ENCODE measurements around the gene ZNF845.

ZNF845 gene

GRCh38 chr19:53388168-53388567 lies 54.6 kb downstream of the ZNF845 start:
- no peaks in the 10 kb centered on the region for H3K27me3 ChIP-seq
- no peak for DNase-seq
- H3K9me3 ChIP-seq = peaks cover 0 to 34% (median 11%) of the 10 kb centered on the region in 3 donors
- H3K4me3 ChIP-seq = no peak overlapping the region
- intact Hi-C loops (cut with DNase I; ENCODE audit: low total_unique reads) = loop anchor here (10.0 kb wide), 1 partner anchor 53 kb away; the partner anchor contains the start of gene ZNF845
- H3K36me3 ChIP-seq = peaks cover 13 to 36% (median 35%) of the 10 kb centered on the region in 3 donors
- no peak for TF ChIP-seq CTCF (IDR thresholded peaks at IDR 0.05)
- H3K27ac ChIP-seq = no peak overlapping the region
- H3K4me1 ChIP-seq = no peaks in the 10 kb centered on the region

GRCh38 chr19:53388904-53389303 lies 55.4 kb downstream of the ZNF845 start:
- TF ChIP-seq CTCF (IDR thresholded peaks at IDR 0.05) = no peak
- no peaks in the 10 kb centered on the region for H3K27me3 ChIP-seq
- H3K4me3 ChIP-seq = no peak overlapping the region
- peaks cover 13 to 31% (median 28%) of the 10 kb centered on the region in 3 donors for H3K36me3 ChIP-seq
- no peak overlapping the region for H3K27ac ChIP-seq
- H3K4me1 ChIP-seq = peaks cover 0 to 1% (median under 1%) of the 10 kb centered on the region in 4 donors
- H3K9me3 ChIP-seq = peaks cover 0 to 27% (median 4%) of the 10 kb centered on the region in 3 donors
- DNase-seq = no peak
- intact Hi-C loops (cut with DNase I; ENCODE audit: low total_unique reads) = loop anchor here (10.0 kb wide), 1 partner anchor 54 kb away; the partner anchor contains the start of gene ZNF845

- intact Hi-C loops (cut with DNase I; ENCODE audit: low total_unique reads) = loop anchor here (10.0 kb wide), 1 partner anchor 55 kb away; the partner anchor contains the start of gene ZNF845
- DNase-seq = no peak
- H3K9me3 ChIP-seq = peaks cover 0 to 20% (median 2%) of the 10 kb centered on the region in 3 donors
- H3K4me3 ChIP-seq = no peak overlapping the region
- TF ChIP-seq CTCF (IDR thresholded peaks at IDR 0.05) = no peak
- no peak overlapping the region for H3K27ac ChIP-seq
- no peaks in the 10 kb centered on the region for H3K27me3 ChIP-seq
- peaks cover 13 to 26% (median 25%) of the 10 kb centered on the region in 3 donors for H3K36me3 ChIP-seq
- H3K4me1 ChIP-seq = peaks cover 5 to 8% (median 7%) of the 10 kb centered on the region in 4 donors
These were observed 56.0 kb downstream of the ZNF845 start for GRCh38 chr19:53389571-53389970.

GRCh38 chr19:53389978-53390377 lies 56.4 kb downstream of the ZNF845 start:
- H3K27me3 ChIP-seq = no peaks in the 10 kb centered on the region
- H3K9me3 ChIP-seq = peaks cover 0 to 17% (median 2%) of the 10 kb centered on the region in 3 donors
- H3K4me1 ChIP-seq = peaks cover 5 to 9% (median 7%) of the 10 kb centered on the region in 4 donors
- no peak for TF ChIP-seq CTCF (IDR thresholded peaks at IDR 0.05)
- no peak overlapping the region for H3K4me3 ChIP-seq
- H3K27ac ChIP-seq = no peak overlapping the region
- intact Hi-C loops (cut with DNase I; ENCODE audit: low total_unique reads) = loop anchor here (10.0 kb wide), 1 partner anchor 55 kb away; the partner anchor contains the start of gene ZNF845
- DNase-seq = no peak
- peaks cover 13 to 22% (median 21%) of the 10 kb centered on the region in 3 donors for H3K36me3 ChIP-seq

- Histone ChIP-seq H3K36me3 (peaks cover 9 to 24% (median 14%) of the 10 kb centered on the region in 3 donors), H3K27ac (peak overlapping the region; percentile 68 to 87), H3K4me1 (peaks cover 5 to 21% (median 14%) of the 10 kb centered on the region in 4 donors), H3K27me3 (no peaks in the 10 kb centered on the region), H3K4me3 (peak overlapping the region; percentile 66 to 83), H3K9me3 (peaks cover 0 to under 1% (median 0%) of the 10 kb centered on the region in 3 donors)
- DNase-seq = peak; percentile 49 to 72
- intact Hi-C loops (cut with DNase I; ENCODE audit: low total_unique reads) = loop anchor here (2.0 kb wide), 2 partner anchors 30 to 36 kb away; partner anchors contain the start of genes ZNF525 and ZNF761
- no peak for TF ChIP-seq CTCF (IDR thresholded peaks at IDR 0.05)
These were observed 61.0 kb downstream of the ZNF845 start for GRCh38 chr19:53394522-53394973.
